ENCODE data around the gene CASR.

- no peak for TF ChIP-seq CTCF (IDR thresholded peaks at IDR 0.05; ENCODE audit: insufficient read depth, low read length, poor library complexity, severe bottlenecking)
- no peak for TF ChIP-seq EZH2phosphoT487 (conservative IDR thresholded peaks at IDR 0.05; ENCODE audit: low read length)
Measured at GRCh38 chr3:122253581-122253980, 70.1 kb downstream of the CASR start.

All from SU-DHL-6 (cell line).